ENCODE results near the gene BMP6. TPM values are rescaled to one million over a fixed set of nuclear protein-coding genes. Genes with fewer than 3 reads are reported as not detected.
A peak's percentile ranks its signal among the peaks of the same experiment; 100 is the strongest.

Gene BMP6
- total RNA-seq, 1 experiment from 2014 or later, result 1.6 TPM

DNA sequence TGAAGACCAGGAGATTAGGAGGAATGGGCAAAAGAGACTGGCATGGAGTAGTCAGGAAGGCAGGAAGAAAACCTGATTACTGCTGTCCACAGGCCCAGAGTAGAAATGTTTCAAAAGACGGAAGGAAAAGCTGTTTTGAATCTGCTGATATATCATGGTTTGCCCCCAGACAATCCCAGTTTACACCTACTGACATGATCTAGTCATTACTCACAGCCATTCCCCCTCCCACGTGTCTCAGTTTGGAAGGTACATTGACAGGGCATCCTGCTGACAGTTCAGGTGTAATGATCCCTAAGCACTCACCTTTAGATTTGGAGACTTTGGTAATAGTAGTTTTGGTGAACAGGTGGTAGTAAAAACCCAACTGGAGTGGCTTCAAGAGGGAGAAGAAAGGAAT is 194.5 kb downstream of the BMP6 start:
- BruUV-seq (replicated peaks), result no TSS peak
- Histone ChIP-seq H3K4me3 (replicated peaks in 1 of 2; ENCODE audit: low read depth in 1 of 2, low read length in 2 of 2) (no peak overlapping the region), H3K9me2 (ENCODE audit: insufficient read depth) (no peaks in the 10 kb centered on the region), H3K79me2 (ENCODE audit: insufficient read depth, low read length) (no peaks in the 10 kb centered on the region), H3K27ac (ENCODE audit: low read depth, low read length) (no peak overlapping the region), H4K20me1 (ENCODE audit: insufficient read depth) (no peaks in the 10 kb centered on the region), H3K36me3 (ENCODE audit: control insufficient read depth in 1 of 2, insufficient read depth in 2 of 2, low read length in 2 of 2) (no peaks in the 10 kb centered on the region), H3K4me1 (ENCODE audit: control insufficient read depth in 1 of 2, insufficient read depth in 2 of 2, low read length in 2 of 2) (peaks cover 15 to 20% of the 10 kb centered on the region in 2 experiments), H2AFZ (ENCODE audit: low read depth, low read length, poor library complexity, severe bottlenecking) (no peak overlapping the region), H3K4me2 (ENCODE audit: low read length) (peak overlapping the region; percentile 61), H3K9ac (ENCODE audit: low read length) (no peak overlapping the region), H3K9me3 (ENCODE audit: control insufficient read depth in 1 of 2, insufficient read depth in 1 of 2, low read depth in 1 of 2, low read length in 2 of 2) (no peaks in the 10 kb centered on the region), H3K27me3 (ENCODE audit: insufficient read depth, low read length) (peaks cover 8% of the 10 kb centered on the region; the same call in 1 of the 2 replicates)
- POLR2A ChIA-PET, result no interaction called here
- RAD21 ChIA-PET (ENCODE audit: low non-redundant PET in 1 of 2, low total read pairs in 2 of 2, uncharacterized antibody in 2 of 2, unreplicated experiment in 2 of 2), result no interaction called here
- CTCF ChIA-PET, result no interaction called here
- DNase-seq (ENCODE audit: low read depth, low spot score) (no peak), ATAC-seq (peak; percentile 59)
- intact Hi-C loops (cut with micrococcal nuclease), result no loop called here
- no peak for TF ChIP-seq ZFX (IDR thresholded peaks at IDR 0.05)
- TF ChIP-seq, protein P1, sequence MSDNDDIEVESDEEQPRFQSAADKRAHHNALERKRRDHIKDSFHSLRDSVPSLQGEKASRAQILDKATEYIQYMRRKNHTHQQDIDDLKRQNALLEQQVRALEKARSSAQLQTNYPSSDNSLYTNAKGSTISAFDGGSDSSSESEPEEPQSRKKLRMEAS (IDR thresholded peaks at IDR 0.05), result 0 out of 2 replicates have a peak, but pooled peaks have one; percentile 51
- no peak for TF ChIP-seq EZH2 (IDR thresholded peaks at IDR 0.05)
- TF ChIP-seq EGR1 (IDR thresholded peaks at IDR 0.05; ENCODE audit: low read depth), result peak; percentile 45; the same call in 1 of the 2 replicates
- no peak for TF ChIP-seq TCF7L2 (IDR thresholded peaks at IDR 0.05; ENCODE audit: borderline replicate concordance, extremely low read depth, insufficient read depth, insufficient read length)
- TF ChIP-seq SIN3A (IDR thresholded peaks at IDR 0.05; ENCODE audit: low read depth), result peak; percentile 29; the same call in 1 of the 2 replicates
- no peak for TF ChIP-seq CEBPB (IDR thresholded peaks at IDR 0.05; ENCODE audit: low read depth)
- TF ChIP-seq ELF1 (IDR thresholded peaks at IDR 0.05; ENCODE audit: borderline replicate concordance, low read depth), result no peak
- no peak for TF ChIP-seq POLR2AphosphoS5 (IDR thresholded peaks at IDR 0.05; ENCODE audit: low read depth, low read length)
- TF ChIP-seq, protein P2, sequence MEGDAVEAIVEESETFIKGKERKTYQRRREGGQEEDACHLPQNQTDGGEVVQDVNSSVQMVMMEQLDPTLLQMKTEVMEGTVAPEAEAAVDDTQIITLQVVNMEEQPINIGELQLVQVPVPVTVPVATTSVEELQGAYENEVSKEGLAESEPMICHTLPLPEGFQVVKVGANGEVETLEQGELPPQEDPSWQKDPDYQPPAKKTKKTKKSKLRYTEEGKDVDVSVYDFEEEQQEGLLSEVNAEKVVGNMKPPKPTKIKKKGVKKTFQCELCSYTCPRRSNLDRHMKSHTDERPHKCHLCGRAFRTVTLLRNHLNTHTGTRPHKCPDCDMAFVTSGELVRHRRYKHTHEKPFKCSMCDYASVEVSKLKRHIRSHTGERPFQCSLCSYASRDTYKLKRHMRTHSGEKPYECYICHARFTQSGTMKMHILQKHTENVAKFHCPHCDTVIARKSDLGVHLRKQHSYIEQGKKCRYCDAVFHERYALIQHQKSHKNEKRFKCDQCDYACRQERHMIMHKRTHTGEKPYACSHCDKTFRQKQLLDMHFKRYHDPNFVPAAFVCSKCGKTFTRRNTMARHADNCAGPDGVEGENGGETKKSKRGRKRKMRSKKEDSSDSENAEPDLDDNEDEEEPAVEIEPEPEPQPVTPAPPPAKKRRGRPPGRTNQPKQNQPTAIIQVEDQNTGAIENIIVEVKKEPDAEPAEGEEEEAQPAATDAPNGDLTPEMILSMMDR (IDR thresholded peaks at IDR 0.05 in 2 of 3, conservative IDR thresholded peaks at IDR 0.05 in 1 of 3; ENCODE audit: borderline replicate concordance in 1 of 3, insufficient read depth in 1 of 3, low read depth in 2 of 3, low read length in 2 of 3), result no peak
- no peak for TF ChIP-seq FOSL1 (IDR thresholded peaks at IDR 0.05; ENCODE audit: low read depth)
- TF ChIP-seq, protein P3, sequence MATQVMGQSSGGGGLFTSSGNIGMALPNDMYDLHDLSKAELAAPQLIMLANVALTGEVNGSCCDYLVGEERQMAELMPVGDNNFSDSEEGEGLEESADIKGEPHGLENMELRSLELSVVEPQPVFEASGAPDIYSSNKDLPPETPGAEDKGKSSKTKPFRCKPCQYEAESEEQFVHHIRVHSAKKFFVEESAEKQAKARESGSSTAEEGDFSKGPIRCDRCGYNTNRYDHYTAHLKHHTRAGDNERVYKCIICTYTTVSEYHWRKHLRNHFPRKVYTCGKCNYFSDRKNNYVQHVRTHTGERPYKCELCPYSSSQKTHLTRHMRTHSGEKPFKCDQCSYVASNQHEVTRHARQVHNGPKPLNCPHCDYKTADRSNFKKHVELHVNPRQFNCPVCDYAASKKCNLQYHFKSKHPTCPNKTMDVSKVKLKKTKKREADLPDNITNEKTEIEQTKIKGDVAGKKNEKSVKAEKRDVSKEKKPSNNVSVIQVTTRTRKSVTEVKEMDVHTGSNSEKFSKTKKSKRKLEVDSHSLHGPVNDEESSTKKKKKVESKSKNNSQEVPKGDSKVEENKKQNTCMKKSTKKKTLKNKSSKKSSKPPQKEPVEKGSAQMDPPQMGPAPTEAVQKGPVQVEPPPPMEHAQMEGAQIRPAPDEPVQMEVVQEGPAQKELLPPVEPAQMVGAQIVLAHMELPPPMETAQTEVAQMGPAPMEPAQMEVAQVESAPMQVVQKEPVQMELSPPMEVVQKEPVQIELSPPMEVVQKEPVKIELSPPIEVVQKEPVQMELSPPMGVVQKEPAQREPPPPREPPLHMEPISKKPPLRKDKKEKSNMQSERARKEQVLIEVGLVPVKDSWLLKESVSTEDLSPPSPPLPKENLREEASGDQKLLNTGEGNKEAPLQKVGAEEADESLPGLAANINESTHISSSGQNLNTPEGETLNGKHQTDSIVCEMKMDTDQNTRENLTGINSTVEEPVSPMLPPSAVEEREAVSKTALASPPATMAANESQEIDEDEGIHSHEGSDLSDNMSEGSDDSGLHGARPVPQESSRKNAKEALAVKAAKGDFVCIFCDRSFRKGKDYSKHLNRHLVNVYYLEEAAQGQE (IDR thresholded peaks at IDR 0.05; ENCODE audit: low read depth), result no peak
- no peak for TF ChIP-seq RAD21 (IDR thresholded peaks at IDR 0.05; ENCODE audit: low read depth)
- no peak for TF ChIP-seq EZH2phosphoT487 (IDR thresholded peaks at IDR 0.05; ENCODE audit: borderline replicate concordance)
- no peak for TF ChIP-seq JUND (IDR thresholded peaks at IDR 0.05)

Data from HCT116 (cell line).